Activated T-cell treated with anti-CD3 and anti-CD28 coated beads, Interleukin-2, amount 50 U/mL, for 24 hours (primary cell): ENCODE data around the gene NDUFA6.

ENCODE experiments used
- DNase-seq: peaks from one replicate; pipeline ENCODE4 v3.0.0-alpha.2; 2020
- H3K27ac Mint-ChIP-seq: 2 replicates; pipeline ENCODE4 v1.8.0; 2020; ENCODE audit warnings: mild to moderate bottlenecking, mixed read lengths
- H3K27me3 Mint-ChIP-seq: 2 replicates; pipeline ENCODE4 v1.8.0; 2020; ENCODE audit warnings: mixed read lengths
- H3K36me3 Mint-ChIP-seq: 2 replicates; pipeline ENCODE4 v1.8.0; 2020; ENCODE audit warnings: low read depth, mixed read lengths
- H3K4me1 Mint-ChIP-seq: 2 replicates; pipeline ENCODE4 v1.8.0; 2020; ENCODE audit warnings: low read depth, mixed read lengths
- H3K4me3 Mint-ChIP-seq: 2 replicates; pipeline ENCODE4 v1.8.0; 2020; ENCODE audit warnings: mild to moderate bottlenecking, moderate library complexity, mixed read lengths
- H3K9me3 Mint-ChIP-seq: 2 replicates; pipeline ENCODE4 v1.8.0; 2020; ENCODE audit warnings: mixed read lengths

NDUFA6 gene

GRCh38 chr22:42069801-42070516 is 20.6 kb downstream of the NDUFA6 start:
- peaks cover 39% of the 10 kb centered on the region for H3K4me1 Mint-ChIP-seq
- H3K36me3 Mint-ChIP-seq: peaks cover 39% of the 10 kb centered on the region
- H3K4me3 Mint-ChIP-seq: peak overlapping the region; percentile 85
- H3K27me3 Mint-ChIP-seq: no peaks in the 10 kb centered on the region
- DNase-seq: no peak
- no peaks in the 10 kb centered on the region for H3K9me3 Mint-ChIP-seq
- peak overlapping the region; percentile 90 for H3K27ac Mint-ChIP-seq

- Mint-ChIP-seq H3K27me3 (no peaks in the 10 kb centered on the region), H3K36me3 (peaks cover 49% of the 10 kb centered on the region), H3K4me1 (peaks cover 32% of the 10 kb centered on the region), H3K9me3 (no peaks in the 10 kb centered on the region), H3K4me3 (no peak overlapping the region), H3K27ac (no peak overlapping the region)
- no peak for DNase-seq
Measured at GRCh38 chr22:42068291-42068690, 22.3 kb downstream of the NDUFA6 start.

DNA sequence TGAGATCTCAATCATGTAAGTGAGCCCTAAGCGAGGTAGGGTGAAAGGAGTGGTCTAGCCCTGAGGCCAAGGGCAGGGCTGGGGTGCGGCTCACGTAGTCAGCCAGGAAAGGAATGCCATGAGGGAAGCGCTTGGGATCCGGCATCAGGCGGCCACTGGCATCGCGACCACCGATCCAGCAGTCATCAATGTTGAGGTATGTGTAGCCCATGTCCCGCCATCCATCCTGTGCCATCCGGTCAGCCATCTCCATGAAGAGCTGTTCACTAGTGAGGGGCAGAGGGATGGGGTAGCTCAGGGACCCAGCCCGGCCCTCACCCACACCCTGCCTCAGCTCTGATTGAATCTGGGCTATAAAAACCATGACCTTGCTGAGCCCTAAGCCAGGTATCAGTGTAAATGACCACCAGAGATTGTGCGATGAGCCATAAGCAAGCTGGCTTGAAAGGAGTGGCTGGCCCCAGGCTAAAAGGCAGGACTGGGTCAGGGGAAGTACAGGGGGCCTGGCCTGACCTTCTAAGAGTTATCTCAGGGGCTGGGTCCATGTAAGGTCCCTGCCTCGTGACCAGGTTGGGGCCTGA is 22.8 kb downstream of the NDUFA6 start:
- H3K27ac Mint-ChIP-seq: no peak overlapping the region
- H3K9me3 Mint-ChIP-seq: no peaks in the 10 kb centered on the region
- DNase-seq: no peak
- peaks cover 54% of the 10 kb centered on the region for H3K36me3 Mint-ChIP-seq
- no peak overlapping the region for H3K4me3 Mint-ChIP-seq
- peaks cover 28% of the 10 kb centered on the region for H3K4me1 Mint-ChIP-seq
- H3K27me3 Mint-ChIP-seq: no peaks in the 10 kb centered on the region

- no peak for DNase-seq
- Mint-ChIP-seq H3K4me3 (no peak overlapping the region), H3K4me1 (peaks cover 25% of the 10 kb centered on the region), H3K36me3 (peaks cover 63% of the 10 kb centered on the region), H3K27ac (no peak overlapping the region), H3K27me3 (no peaks in the 10 kb centered on the region), H3K9me3 (no peaks in the 10 kb centered on the region)
Measured at GRCh38 chr22:42066937-42067336, 23.6 kb downstream of the NDUFA6 start.

DNA sequence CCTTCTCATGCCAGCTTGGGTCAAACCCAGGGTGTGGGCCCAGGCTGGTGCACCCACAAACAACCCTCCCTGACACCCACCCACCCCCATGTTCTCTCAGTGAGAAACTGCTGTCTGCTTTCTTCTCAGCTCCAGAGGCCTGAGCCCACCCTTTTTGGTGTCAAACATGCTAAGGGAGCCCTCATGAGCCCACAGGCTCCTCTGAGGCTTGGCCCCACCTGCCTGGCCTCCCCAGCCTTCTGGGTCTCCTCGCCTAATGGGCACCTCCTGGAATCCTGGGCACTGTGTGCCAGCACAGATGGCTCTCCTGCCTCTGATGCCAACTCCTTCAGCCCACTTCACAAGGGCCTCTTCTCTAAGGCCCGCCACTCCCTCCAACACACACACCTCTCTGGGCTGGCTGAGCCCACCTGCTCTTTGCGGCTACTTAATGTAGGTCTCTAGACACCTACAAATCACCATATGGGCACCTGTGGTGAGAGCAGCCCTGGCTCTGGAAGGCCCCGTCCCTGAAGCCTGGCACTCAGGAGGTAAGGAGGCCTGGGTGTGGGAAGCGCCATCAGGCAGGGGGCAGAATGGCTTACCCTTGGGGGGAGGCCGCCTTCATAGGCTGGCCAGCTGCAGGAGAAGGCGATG is 24.3 kb downstream of the NDUFA6 start:
- no peaks in the 10 kb centered on the region for H3K27me3 Mint-ChIP-seq
- peak overlapping the region; percentile 22 for H3K27ac Mint-ChIP-seq
- H3K9me3 Mint-ChIP-seq: no peaks in the 10 kb centered on the region
- H3K4me3 Mint-ChIP-seq: no peak overlapping the region
- peaks cover 68% of the 10 kb centered on the region for H3K36me3 Mint-ChIP-seq
- DNase-seq: no peak
- H3K4me1 Mint-ChIP-seq: peaks cover 18% of the 10 kb centered on the region

GRCh38 chr22:42065438-42066125 is 25.0 kb downstream of the NDUFA6 start:
- Mint-ChIP-seq H3K27ac (no peak overlapping the region), H3K36me3 (peaks cover 75% of the 10 kb centered on the region), H3K27me3 (no peaks in the 10 kb centered on the region), H3K4me1 (peaks cover 13% of the 10 kb centered on the region), H3K9me3 (no peaks in the 10 kb centered on the region), H3K4me3 (no peak overlapping the region)
- DNase-seq: no peak

- no peak for DNase-seq
- no peaks in the 10 kb centered on the region for H3K27me3 Mint-ChIP-seq
- H3K27ac Mint-ChIP-seq: no peak overlapping the region
- H3K36me3 Mint-ChIP-seq: peaks cover 80% of the 10 kb centered on the region
- H3K9me3 Mint-ChIP-seq: no peaks in the 10 kb centered on the region
- no peak overlapping the region for H3K4me3 Mint-ChIP-seq
- H3K4me1 Mint-ChIP-seq: peaks cover 5% of the 10 kb centered on the region
Measured at GRCh38 chr22:42064629-42065028, 25.9 kb downstream of the NDUFA6 start.

GRCh38 chr22:42062506-42063170 is 27.9 kb downstream of the NDUFA6 start:
- no peak for DNase-seq
- Mint-ChIP-seq H3K27ac (no peak overlapping the region), H3K27me3 (no peaks in the 10 kb centered on the region), H3K36me3 (peaks cover 88% of the 10 kb centered on the region), H3K4me1 (no peaks in the 10 kb centered on the region), H3K9me3 (peaks cover 7% of the 10 kb centered on the region), H3K4me3 (no peak overlapping the region)

DNA sequence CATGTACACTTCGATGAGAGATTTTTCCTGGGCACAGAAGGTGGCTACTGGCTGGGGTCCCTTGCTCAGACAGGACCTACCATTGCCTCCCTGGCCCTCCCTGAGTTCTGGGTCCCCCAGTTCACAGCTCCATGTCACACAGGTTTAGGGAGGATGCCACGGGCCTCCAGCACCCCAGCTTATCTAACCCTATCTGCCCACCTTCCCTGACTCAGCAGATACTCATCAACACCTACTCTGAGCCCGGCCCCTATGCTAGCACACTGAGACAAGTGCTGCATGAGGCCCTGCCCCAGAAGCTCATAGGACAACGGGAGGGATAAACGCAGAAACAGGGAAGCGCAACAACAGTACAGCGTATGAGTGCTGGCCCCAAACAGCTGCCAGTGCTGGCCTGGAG is 29.5 kb downstream of the NDUFA6 start:
- H3K4me3 Mint-ChIP-seq: no peak overlapping the region
- H3K9me3 Mint-ChIP-seq: peaks cover 15% of the 10 kb centered on the region
- no peak overlapping the region for H3K27ac Mint-ChIP-seq
- no peak for DNase-seq
- peaks cover 81% of the 10 kb centered on the region for H3K36me3 Mint-ChIP-seq
- H3K4me1 Mint-ChIP-seq: no peaks in the 10 kb centered on the region
- no peaks in the 10 kb centered on the region for H3K27me3 Mint-ChIP-seq

DNA sequence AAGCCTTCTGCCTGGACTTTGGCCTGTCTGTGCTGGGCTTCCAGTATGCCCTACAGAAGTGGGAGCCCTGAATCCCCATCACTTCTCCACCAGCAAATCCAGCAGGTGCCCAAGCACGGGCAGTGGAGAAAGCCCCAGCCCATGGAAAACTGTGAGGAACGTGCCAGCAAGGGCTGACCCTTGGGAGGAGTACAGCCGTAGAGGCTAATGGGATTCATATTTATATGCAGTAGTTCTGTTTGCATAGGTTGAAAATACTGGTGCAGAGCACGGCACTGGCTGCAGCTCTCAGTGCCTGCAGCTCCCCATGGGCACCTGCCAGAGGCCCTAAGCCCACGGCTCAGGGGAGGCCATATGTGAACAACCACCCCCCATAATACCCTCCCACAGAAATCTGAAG is 30.1 kb downstream of the NDUFA6 start:
- H3K9me3 Mint-ChIP-seq: peaks cover 17% of the 10 kb centered on the region
- H3K36me3 Mint-ChIP-seq: peaks cover 77% of the 10 kb centered on the region
- no peak overlapping the region for H3K4me3 Mint-ChIP-seq
- no peak for DNase-seq
- H3K27me3 Mint-ChIP-seq: no peaks in the 10 kb centered on the region
- no peaks in the 10 kb centered on the region for H3K4me1 Mint-ChIP-seq
- H3K27ac Mint-ChIP-seq: no peak overlapping the region

GRCh38 chr22:42056757-42057511 is 33.6 kb downstream of the NDUFA6 start:
- peaks cover 48% of the 10 kb centered on the region for H3K36me3 Mint-ChIP-seq

DNA sequence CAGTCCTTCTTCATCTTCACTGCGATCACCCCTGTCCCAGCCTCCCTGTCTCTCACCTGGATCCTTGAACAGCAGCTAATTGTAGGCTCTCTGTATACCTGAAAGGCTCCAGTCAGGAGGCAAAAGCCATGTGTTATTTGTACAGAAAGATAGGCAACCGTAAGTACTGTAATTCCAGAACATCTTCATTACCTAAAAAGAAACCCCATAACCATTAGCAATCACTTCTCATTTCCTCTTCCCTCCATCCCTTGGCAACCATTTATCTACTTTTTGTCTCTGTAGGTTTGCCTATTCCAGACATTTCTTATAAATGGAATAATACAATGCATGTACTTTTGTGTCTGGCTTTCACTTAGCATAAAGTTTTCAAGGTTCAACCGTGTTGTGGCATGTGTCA is 37.8 kb downstream of the NDUFA6 start:
- no peak overlapping the region for H3K27ac Mint-ChIP-seq
- peaks cover 9% of the 10 kb centered on the region for H3K36me3 Mint-ChIP-seq
- peaks cover 10% of the 10 kb centered on the region for H3K9me3 Mint-ChIP-seq
- no peaks in the 10 kb centered on the region for H3K27me3 Mint-ChIP-seq
- DNase-seq: no peak
- no peaks in the 10 kb centered on the region for H3K4me1 Mint-ChIP-seq
- H3K4me3 Mint-ChIP-seq: no peak overlapping the region

More at GRCh38 chr22:42056757-42057511, 33.6 kb downstream of the NDUFA6 start:
- no peak overlapping the region for H3K4me3 Mint-ChIP-seq
- no peaks in the 10 kb centered on the region for H3K4me1 Mint-ChIP-seq
- H3K9me3 Mint-ChIP-seq: peaks cover 17% of the 10 kb centered on the region
- no peaks in the 10 kb centered on the region for H3K27me3 Mint-ChIP-seq
- H3K27ac Mint-ChIP-seq: no peak overlapping the region
- no peak for DNase-seq

DNA sequence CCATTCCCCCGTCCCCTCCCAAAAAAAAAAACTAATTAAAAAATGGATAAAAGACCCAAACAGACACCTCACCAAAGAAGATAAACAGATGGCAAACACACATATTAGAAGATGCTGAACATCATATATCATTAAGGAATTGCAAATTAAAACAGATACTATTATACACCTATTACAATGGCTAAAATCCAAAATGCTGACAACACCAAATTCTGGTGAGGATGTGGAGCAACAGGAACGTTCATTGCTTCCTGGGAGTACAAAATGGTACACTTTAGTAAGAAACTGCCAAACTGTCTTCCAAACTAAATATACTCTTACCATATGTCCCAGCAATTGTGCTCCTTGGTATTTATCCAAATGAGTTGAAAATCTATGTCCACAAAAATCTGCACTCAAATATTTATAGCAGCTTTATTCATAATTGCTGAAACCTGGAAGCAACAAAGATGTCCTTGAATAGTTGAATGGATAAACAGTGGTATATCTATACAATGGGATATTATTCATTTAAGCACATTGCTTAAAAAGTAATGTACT is 39.9 kb downstream of the NDUFA6 start:
- H3K27ac Mint-ChIP-seq: no peak overlapping the region
- H3K27me3 Mint-ChIP-seq: no peaks in the 10 kb centered on the region
- H3K4me1 Mint-ChIP-seq: no peaks in the 10 kb centered on the region

More for the DNA sequence above, 39.9 kb downstream of the NDUFA6 start:
- DNase-seq: no peak
- Mint-ChIP-seq H3K9me3 (peaks cover under 1% of the 10 kb centered on the region), H3K36me3 (no peaks in the 10 kb centered on the region), H3K4me3 (no peak overlapping the region)
